ENCODE measurements around the gene IMMT. TPM values are rescaled to one million over a fixed set of nuclear protein-coding genes. Genes with fewer than 3 reads are reported as not detected.

Gene IMMT
- total and polyA plus RNA-seq, 2 of the 8 experiments (the other 6 are each of a cell fraction or from before 2014, with no cell fraction given): 37.7 to 103 TPM

DNA sequence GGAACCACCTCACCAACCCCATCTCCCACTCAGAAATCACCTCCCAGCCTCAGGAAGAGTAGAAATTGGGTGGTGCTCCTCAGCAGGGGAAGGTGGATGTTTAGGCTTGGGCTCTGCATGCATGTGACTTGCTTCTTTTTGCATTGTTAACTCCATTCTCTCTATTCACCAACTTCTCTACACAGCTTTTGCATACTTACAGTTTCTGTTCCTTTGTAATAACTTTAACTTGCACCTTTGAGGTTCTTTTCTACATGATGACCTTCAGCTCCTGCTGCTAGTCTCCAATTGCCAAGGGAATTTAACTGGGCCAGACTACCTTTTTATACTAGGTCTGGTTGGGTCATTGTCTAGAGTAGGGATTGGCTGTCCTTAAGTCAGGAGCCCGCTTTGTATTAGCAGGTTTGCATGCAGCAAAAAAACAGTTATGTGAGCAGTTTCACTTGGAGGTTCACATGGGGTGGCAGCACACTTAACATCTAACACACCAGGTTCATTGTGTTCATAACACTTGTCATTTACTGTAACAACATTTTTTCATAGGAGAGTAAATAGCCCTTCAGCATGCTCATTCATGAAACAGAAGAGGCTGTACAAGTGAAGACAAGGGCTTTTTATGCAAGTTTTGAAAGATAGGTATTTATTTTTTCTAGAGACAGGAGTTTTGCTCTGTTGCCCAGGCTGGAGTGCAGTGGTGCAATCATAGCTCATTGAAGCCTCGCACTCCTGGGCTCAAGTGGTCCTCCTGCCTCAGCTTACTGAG, 16.0 kb upstream of the IMMT start:
- no peak overlapping the region for H4K5ac ChIP-seq (ENCODE audit: insufficient read length, low read depth, low read length)
- no peak overlapping the region for H3K18ac ChIP-seq (ENCODE audit: extremely low read depth, low read length)
- no peak overlapping the region for H3K14ac ChIP-seq (ENCODE audit: insufficient read length)
- H3K4me2 ChIP-seq (ENCODE audit: insufficient read depth in 1 of 2, low read depth in 2 of 2, low read length in 2 of 2): no peak overlapping the region
- no peak overlapping the region for H3K4ac ChIP-seq (replicated peaks; ENCODE audit: insufficient read length, low read depth, low read length)
- no peaks in the 10 kb centered on the region for H3K9me3 ChIP-seq (ENCODE audit: insufficient read depth in 2 of 2, low read depth in 1 of 2, low read length in 1 of 2)
- FAIRE-seq (no peak), DNase-seq (ENCODE audit: low read depth in 1 of 2, low spot score in 2 of 2) (no peak)
- H3K23ac ChIP-seq (ENCODE audit: insufficient read length): no peak overlapping the region
- no peaks in the 10 kb centered on the region for H3K79me1 ChIP-seq (ENCODE audit: low read depth, low read length)
- no peak overlapping the region for H2AFZ ChIP-seq (ENCODE audit: low read length)
- H3K4me1 ChIP-seq (replicated peaks in 1 of 4; ENCODE audit: control insufficient read depth in 3 of 4, insufficient read depth in 4 of 4, low read length in 3 of 4): no peaks in the 10 kb centered on the region
- H4K91ac ChIP-seq (replicated peaks; ENCODE audit: insufficient read length, low read length): no peak overlapping the region
- no peak overlapping the region for H2BK12ac ChIP-seq (ENCODE audit: low read depth, low read length)
- H2BK20ac ChIP-seq (ENCODE audit: low read length): no peak overlapping the region
- TF ChIP-seq TBP (IDR thresholded peaks at IDR 0.05; ENCODE audit: low read depth, low read length) (no peak), CREB1 (IDR thresholded peaks at IDR 0.05) (no peak), KDM4A (IDR thresholded peaks at IDR 0.05; ENCODE audit: low read depth, low read length, severe bottlenecking) (no peak), EZH2 (IDR thresholded peaks at IDR 0.05; ENCODE audit: low read depth, low read length, severe bottlenecking) (no peak), GABPA (IDR thresholded peaks at IDR 0.05; ENCODE audit: borderline replicate concordance, insufficient read depth, low read length) (no peak)
- ChIA-PET CTCF (ENCODE audit: partially characterized antibody) (no interaction called here), POLR2A (ENCODE audit: partially characterized antibody) (no interaction called here)
- no peak overlapping the region for H2AK5ac ChIP-seq (ENCODE audit: low read depth, low read length)
- no peak overlapping the region for H2BK15ac ChIP-seq (ENCODE audit: low read length)
- no peak overlapping the region for H2BK5ac ChIP-seq (ENCODE audit: low read depth, low read length)
- H4K20me1 ChIP-seq (replicated peaks in 1 of 2; ENCODE audit: control insufficient read depth in 1 of 2, insufficient read depth in 2 of 2, low read length in 2 of 2): peaks cover 0 to 1% of the 10 kb centered on the region in 2 experiments
- no peaks in the 10 kb centered on the region for H3K79me2 ChIP-seq (ENCODE audit: control insufficient read depth in 1 of 2, insufficient read depth in 2 of 2, low read length in 2 of 2)
- no peak overlapping the region for H3K4me3 ChIP-seq (ENCODE audit: extremely low read depth in 1 of 4, insufficient read depth in 2 of 4, low read depth in 3 of 4, low read length in 4 of 4)
- no peak overlapping the region for H3K9ac ChIP-seq (replicated peaks in 1 of 4; ENCODE audit: extremely low read depth in 1 of 4, low read depth in 3 of 4, low read length in 3 of 4)
- H4K8ac ChIP-seq (ENCODE audit: extremely low read depth, insufficient read depth, low read length): no peak overlapping the region
- peaks cover 18 to 72% (median 41%) of the 10 kb centered on the region in 4 experiments for H3K36me3 ChIP-seq (ENCODE audit: control insufficient read depth in 2 of 4, insufficient read depth in 4 of 4, low read length in 3 of 4)
- WGBS, 2 experiments (ENCODE audit: extremely low coverage in 1 of 2, insufficient coverage in 1 of 2, insufficient read length in 1 of 2, insufficient replicate concordance in 2 of 2, low coverage in 1 of 2, low lambda C conversion rate in 2 of 2, missing lambda C conversion rate in 1 of 2): 95% methylated on average over 2 of the region's 2 CpGs; no CpG with 5 or more reads in 1 of the 2 experiments
- no peak overlapping the region for H3K56ac ChIP-seq (replicated peaks; ENCODE audit: insufficient read length, low read depth, low read length)
- H3K23me2 ChIP-seq (ENCODE audit: low read depth, low read length): no peaks in the 10 kb centered on the region
- no peak overlapping the region for H2BK120ac ChIP-seq (replicated peaks; ENCODE audit: low read depth, low read length)
- H3K27me3 ChIP-seq (replicated peaks in 1 of 4; ENCODE audit: control insufficient read depth in 3 of 4, extremely low read depth in 1 of 4, insufficient read depth in 3 of 4, low read length in 3 of 4): peaks cover 0 to 1% (median 0%) of the 10 kb centered on the region in 4 experiments; a peak in 1 of 7 replicates
- H3K27ac ChIP-seq (ENCODE audit: low read depth, low read length): no peak overlapping the region

Data from H1 (cell line).